Esophagus (tissue), 2 donors: Measurements from ENCODE around the gene SLPI. TPM values are rescaled to one million over a fixed set of nuclear protein-coding genes. Genes with fewer than 3 reads are reported as not detected.

Source experiments
- H3K27ac ChIP-seq, 2 donors: one replicate each; pipeline ENCODE4 v1.5.1; 2013; ENCODE audit warnings: low read depth in 2 of 2, mild to moderate bottlenecking in 2 of 2, inconsistent platforms in 1 of 2, low read length in 1 of 2, moderate library complexity in 1 of 2
- H3K27me3 ChIP-seq, 2 donors: one replicate each; pipeline ENCODE4 v1.6.1; 2013; ENCODE audit warnings: low read length in 2 of 2, control low read depth in 1 of 2, mild to moderate bottlenecking in 1 of 2; ENCODE audit not compliant: insufficient read depth in 2 of 2, control insufficient read depth in 1 of 2
- H3K36me3 ChIP-seq, 2 donors: one replicate each; pipeline ENCODE4 v1.6.1; 2013; ENCODE audit warnings: low read length in 1 of 2; ENCODE audit not compliant: control insufficient read depth in 2 of 2, insufficient read depth in 2 of 2
- H3K4me1 ChIP-seq, 2 donors: one replicate each; pipeline ENCODE4 v1.6.1; 2013; ENCODE audit warnings: low read length in 1 of 2; ENCODE audit not compliant: control insufficient read depth in 2 of 2, insufficient read depth in 2 of 2
- H3K4me3 ChIP-seq, 2 donors: one replicate each; pipeline ENCODE4 v1.5.1; 2013; ENCODE audit warnings: low read length in 2 of 2, mild to moderate bottlenecking in 2 of 2, low read depth in 1 of 2, moderate library complexity in 1 of 2
- H3K9me3 ChIP-seq, 2 donors: one replicate each; pipeline ENCODE4 v1.6.1; 2013; ENCODE audit warnings: mild to moderate bottlenecking in 2 of 2, low read depth in 1 of 2, low read length in 1 of 2, moderate library complexity in 1 of 2; ENCODE audit not compliant: control insufficient read depth in 2 of 2, insufficient read depth in 1 of 2
- WGBS, 2 donors: extraction: QIAGEN DNeasy Blood & Tissue Kit; methylation state at CpG; one replicate each; pipeline ENCODE4 v1.1.7; 2013; 5-methylcytosine and 5-hydroxymethylcytosine counted together
- polyA plus RNA-seq, 2 donors: library from polyadenylated mRNA; stranded (reverse); fragments of 200-250 nt; gene quantifications; one replicate each; pipeline ENCODE4 v1.2.3, GENCODE V29; 2013
- donor health status: healthy with polysubstance abuse.
- donor health status: Bipolar disorder and iron deficiency.

SLPI gene
- polyA plus RNA-seq, 2 donors: 1,481 to 1,882 TPM

GRCh38 chr20:45209924-45210323 lies 44.4 kb downstream of the SLPI start:
- Histone ChIP-seq H3K36me3 (no peaks in the 10 kb centered on the region), H3K4me3 (no peak overlapping the region), H3K27ac (no peak overlapping the region), H3K9me3 (no peaks in the 10 kb centered on the region), H3K27me3 (peaks cover 0 to 4% of the 10 kb centered on the region in 2 donors), H3K4me1 (no peaks in the 10 kb centered on the region)
- 89 to 100% methylated on average over 1 of the region's 1 CpG for WGBS, 2 donors

- H3K27ac ChIP-seq: no peak within 1 kb of the TSS
- H3K9me3 ChIP-seq: peaks cover 0 to 3% of the 10 kb centered on the region in 2 donors
- peaks cover 0 to 4% of the 10 kb centered on the region in 2 donors for H3K27me3 ChIP-seq
- 21 to 24% methylated on average over 1 of the region's 1 CpG for WGBS, 2 donors
- H3K4me1 ChIP-seq: no peaks in the 10 kb centered on the region
- no peaks in the 10 kb centered on the region for H3K36me3 ChIP-seq
- no peak within 1 kb of the TSS for H3K4me3 ChIP-seq
These were observed 47.6 kb downstream of the SLPI start, which contains the start of gene SEMG1 for GRCh38 chr20:45206725-45207124. SEMG1 (plus strand) TSS chr20:45207033; CDS start chr20:45207054, 21 bp downstream.

Other genes with a start within 250 kb of the SLPI start
- gene KCNS1, start 153.4 kb downstream of the SLPI start, polyA plus RNA-seq: under 1 TPM; 0.04 to 0.15 TPM
- gene WFDC5, start 139.4 kb downstream of the SLPI start, polyA plus RNA-seq: 1 to 10 TPM; 4.5 to 6.4 TPM
- 1 to 10 TPM; 2.2 to 4.3 TPM for gene WFDC12, start 130.1 kb downstream of the SLPI start, polyA plus RNA-seq
- gene PI3, start 79.7 kb downstream of the SLPI start, polyA plus RNA-seq: 1,000 to 10,000 TPM in 1 of 2 donors, 100 to 1,000 TPM in 1; 430 to 2,639 TPM
- gene SEMG1, start 47.5 kb downstream of the SLPI start, polyA plus RNA-seq: not detected
- not detected for gene SEMG2, start 33.2 kb downstream of the SLPI start, polyA plus RNA-seq
- gene RBPJL, start 52.3 kb upstream of the SLPI start, polyA plus RNA-seq: under 1 TPM; 0.04 TPM
- under 1 TPM; 0.08 TPM for gene MATN4, start 53.7 kb upstream of the SLPI start, polyA plus RNA-seq
- 10 to 100 TPM; 49.4 to 64.6 TPM for gene SDC4, start 93.9 kb upstream of the SLPI start, polyA plus RNA-seq
- 10 to 100 TPM in 1 of 2 donors, 1 to 10 TPM in 1; 8.4 to 16.5 TPM for gene SYS1, start 108.6 kb upstream of the SLPI start, polyA plus RNA-seq
- under 1 TPM in 1 of 2 donors, not detected in 1; 0.13 TPM for gene TP53TG5, start 123.8 kb upstream of the SLPI start, polyA plus RNA-seq
- gene DBNDD2, start 153.7 kb upstream of the SLPI start, polyA plus RNA-seq: 10 to 100 TPM; 31.0 to 65.1 TPM
- gene PIGT, start 161.6 kb upstream of the SLPI start, polyA plus RNA-seq: 10 to 100 TPM; 38.7 to 40.9 TPM
- 1 to 10 TPM; 3.3 to 6.1 TPM for gene WFDC2, start 215.2 kb upstream of the SLPI start, polyA plus RNA-seq